Aorta (tissue), 5 donors: Measurements from ENCODE around the gene MAK. TPM values are rescaled to one million over a fixed set of nuclear protein-coding genes. Genes with fewer than 3 reads are reported as not detected.

Source experiments
- ATAC-seq: fragments of 200-7000 bp; cut with Tn5 transposase; one replicate; pipeline ENCODE4 v1.9.1; 2022; ENCODE audit warnings: moderate library complexity; ENCODE audit not compliant: low FRiP score
- DNase-seq, 2 donors: peaks; one replicate each; pipeline ENCODE4 v3.0.0-alpha.2; 2020
- H3K27ac ChIP-seq, 2 donors: one replicate each; pipeline ENCODE4 v1.5.1; 2013; ENCODE audit warnings: low read length in 2 of 2, mild to moderate bottlenecking in 2 of 2, moderate library complexity in 2 of 2, control low read depth in 1 of 2, inconsistent platforms in 1 of 2, low read depth in 1 of 2
- H3K27me3 ChIP-seq, 2 donors: one replicate each; pipeline ENCODE4 v1.6.1; 2013; ENCODE audit warnings: control low read depth in 1 of 2, low read length in 1 of 2, mild to moderate bottlenecking in 1 of 2, moderate library complexity in 1 of 2; ENCODE audit not compliant: insufficient read depth in 2 of 2, control insufficient read depth in 1 of 2
- H3K36me3 ChIP-seq, 2 donors: one replicate each; pipeline ENCODE4 v1.6.1; 2013; ENCODE audit warnings: control low read depth in 1 of 2, low read length in 1 of 2, mild to moderate bottlenecking in 1 of 2; ENCODE audit not compliant: insufficient read depth in 2 of 2, control insufficient read depth in 1 of 2
- H3K4me1 ChIP-seq, 2 donors: one replicate each; pipeline ENCODE4 v1.6.1; 2013; ENCODE audit warnings: low read length in 2 of 2, control low read depth in 1 of 2, mild to moderate bottlenecking in 1 of 2, moderate library complexity in 1 of 2; ENCODE audit not compliant: insufficient read depth in 2 of 2, control insufficient read depth in 1 of 2
- H3K4me3 ChIP-seq, 2 donors: one replicate each; pipeline ENCODE4 v1.5.1; 2013; ENCODE audit warnings: low read length in 2 of 2, control low read depth in 1 of 2, mild to moderate bottlenecking in 1 of 2
- H3K9me3 ChIP-seq: one replicate; pipeline ENCODE4 v1.6.1; 2013; ENCODE audit warnings: mild to moderate bottlenecking, low read length; ENCODE audit not compliant: control insufficient read depth
- WGBS, 2 donors: extraction: QIAGEN DNeasy Blood & Tissue Kit; methylation state at CpG; one replicate each; pipeline ENCODE4 v1.1.7; 2013; 5-methylcytosine and 5-hydroxymethylcytosine counted together
- intact Hi-C, 2 donors: fragments of 100-400 bp; cut with DNase I; formaldehyde crosslinking; loops; one replicate each; pipeline versions ENCODE4 v1.14.2 to v1.15.0; 2022
- polyA plus RNA-seq, 2 donors: library from polyadenylated mRNA; stranded (reverse); fragments of 200-250 nt; gene quantifications; one replicate each; pipeline ENCODE4 v1.2.3, GENCODE V29; 2013
- total RNA-seq, 2 donors: library from RNA; stranded (reverse); fragmentation: NEBNext Ultra II Directional; extraction: Animal tissue kit (Norgen Biotek cat#: 25700); gene quantifications; one replicate each; pipeline ENCODE4 v1.2.1, GENCODE V29; 2021
- donor health status: healthy with polysubstance abuse.
- donor health status: Bipolar disorder and iron deficiency.
- donor health status: DM: no; HTN: no; CAD: no.
- donor health status: DM: no; HTN: no; CAD: no.
- donor health status: DM: yes; HTN: yes; CAD: no.

The MAK gene
- total and polyA plus RNA-seq, 4 donors, result 0.03 to 0.63 (median 0.21) TPM

- no peaks in the 10 kb centered on the region for H3K4me1 ChIP-seq
- ATAC-seq, result no peak
- intact Hi-C loops, result loop anchor here in 1 of 2 donors (10.0 kb wide), 2 partner anchors 256 to 304 kb away; no protein-coding TSS in a partner anchor
- no peak overlapping the region for H3K4me3 ChIP-seq
- no peaks in the 10 kb centered on the region for H3K9me3 ChIP-seq
- 87 to 91% methylated on average over 6 of the region's 6 CpGs for WGBS, 2 donors
- no peak overlapping the region for H3K27ac ChIP-seq
- no peak for DNase-seq
- H3K27me3 ChIP-seq, result no peaks in the 10 kb centered on the region
- no peaks in the 10 kb centered on the region for H3K36me3 ChIP-seq
Observed at GRCh38 chr6:10809098-10809497, 29.2 kb downstream of the MAK start.

DNA sequence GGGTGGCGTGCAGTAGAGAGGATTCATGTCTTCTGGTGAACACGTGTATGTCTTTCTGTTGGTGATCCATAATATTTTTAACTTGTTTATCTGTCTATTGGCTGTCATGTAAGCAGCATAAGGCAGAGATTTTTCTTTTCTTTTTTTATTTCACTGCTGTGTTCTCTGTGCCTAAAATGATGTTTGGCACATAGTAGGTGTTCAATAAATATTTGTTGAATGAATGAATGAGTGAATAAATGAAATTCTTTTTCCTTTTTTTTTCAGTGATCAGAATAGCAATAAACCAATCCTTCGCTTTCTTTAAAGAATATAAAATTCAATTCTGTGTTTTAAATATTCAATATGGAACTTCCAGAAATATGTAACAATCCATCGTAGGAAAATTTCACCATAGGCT, 30.0 kb downstream of the MAK start:
- H3K9me3 ChIP-seq, result no peaks in the 10 kb centered on the region
- no peak overlapping the region for H3K4me3 ChIP-seq
- ATAC-seq, result no peak
- no peaks in the 10 kb centered on the region for H3K27me3 ChIP-seq
- intact Hi-C loops, result loop anchor here in 1 of 2 donors (10.0 kb wide), 2 partner anchors 256 to 304 kb away; no protein-coding TSS in a partner anchor
- WGBS, 2 donors, result 89 to 97% methylated on average over 4 of the region's 4 CpGs
- no peaks in the 10 kb centered on the region for H3K36me3 ChIP-seq
- no peaks in the 10 kb centered on the region for H3K4me1 ChIP-seq
- H3K27ac ChIP-seq, result no peak overlapping the region
- DNase-seq, result no peak

DNA sequence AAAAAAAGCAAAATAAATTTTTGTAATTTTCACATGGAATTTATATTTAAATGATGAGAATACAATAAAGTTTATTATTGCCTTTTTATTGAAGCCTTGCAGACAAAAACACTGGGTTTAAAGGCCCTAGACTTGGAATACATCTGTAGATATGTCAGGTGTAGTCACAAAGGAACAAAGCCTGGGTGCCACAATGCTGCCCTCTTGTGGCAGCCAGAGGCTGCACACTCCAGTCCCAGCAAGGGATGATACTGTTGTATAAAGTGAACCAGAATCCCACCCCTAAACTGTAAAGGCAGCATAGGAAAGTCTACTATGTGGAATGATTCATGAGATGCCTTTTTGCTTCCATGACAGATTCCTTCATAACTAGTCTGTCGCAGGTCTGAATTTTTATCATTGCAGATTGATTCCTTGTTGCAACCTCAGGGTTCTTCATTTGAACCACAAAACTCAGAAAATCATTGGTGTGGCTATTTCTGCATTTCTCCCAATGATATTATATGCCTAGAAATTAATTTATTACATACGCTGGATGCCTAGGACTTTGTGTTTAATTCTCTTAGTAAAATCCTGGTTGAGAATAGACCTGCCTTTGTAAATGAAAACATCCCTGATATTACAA, 37.0 kb downstream of the MAK start:
- Histone ChIP-seq H3K4me3 (no peak overlapping the region), H3K9me3 (no peaks in the 10 kb centered on the region), H3K27ac (no peak overlapping the region), H3K36me3 (no peaks in the 10 kb centered on the region), H3K4me1 (no peaks in the 10 kb centered on the region), H3K27me3 (no peaks in the 10 kb centered on the region)
- WGBS, 2 donors, result 40 to 45% methylated on average over 2 of the region's 2 CpGs
- peak in 1 of 2 donors; percentile 81 for DNase-seq
- intact Hi-C loops, result loop anchor here (2.0 to 10.0 kb wide), 3 partner anchors 263 to 321 kb away; no protein-coding TSS in a partner anchor
- peak; percentile 86 for ATAC-seq

DNA sequence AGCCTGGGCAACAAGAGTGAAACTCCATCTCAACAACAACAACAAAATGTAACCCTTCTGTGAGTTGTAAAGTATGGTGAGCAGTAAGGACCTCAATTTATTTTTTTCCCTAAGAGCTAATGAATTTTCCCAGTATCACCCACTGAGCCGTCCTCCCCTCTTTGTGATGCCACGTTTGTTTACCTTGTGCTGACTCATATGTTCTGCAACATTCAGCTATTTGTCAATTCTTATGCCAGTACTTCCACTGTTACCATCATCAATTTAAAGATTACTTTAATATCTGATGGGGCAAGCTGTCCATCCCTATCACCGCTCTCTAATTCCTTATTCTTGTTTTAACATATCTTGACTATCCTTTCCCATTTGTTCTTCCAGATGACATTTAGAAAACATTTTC, 37.5 kb downstream of the MAK start:
- DNase-seq (no peak), ATAC-seq (no peak)
- 60 to 76% methylated on average over 3 of the region's 3 CpGs for WGBS, 2 donors
- H3K36me3 ChIP-seq, result no peaks in the 10 kb centered on the region
- no peaks in the 10 kb centered on the region for H3K9me3 ChIP-seq
- no peaks in the 10 kb centered on the region for H3K4me1 ChIP-seq
- H3K27ac ChIP-seq, result no peak overlapping the region
- no peak overlapping the region for H3K4me3 ChIP-seq
- no peaks in the 10 kb centered on the region for H3K27me3 ChIP-seq
- intact Hi-C loops, result loop anchor here (2.0 to 10.0 kb wide), 3 partner anchors 264 to 320 kb away; no protein-coding TSS in a partner anchor

DNA sequence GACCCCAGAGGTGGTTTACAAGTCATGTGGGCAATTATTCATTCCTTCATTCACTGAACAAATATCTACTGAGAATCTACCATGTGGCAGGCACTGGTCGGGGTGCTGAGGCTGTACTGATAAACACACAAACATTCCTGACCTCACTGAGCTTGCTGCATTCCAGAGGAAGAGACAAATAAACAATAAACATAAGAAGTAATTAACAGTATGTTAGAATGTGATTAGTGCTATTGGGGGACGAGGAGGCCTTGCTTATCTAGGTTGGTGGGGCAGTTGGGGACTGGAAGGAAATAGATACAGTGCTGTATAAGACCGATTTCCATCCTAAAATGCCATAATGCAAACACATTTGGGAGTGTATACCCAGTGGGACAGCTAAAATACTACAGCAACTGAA, 44.1 kb downstream of the MAK start:
- H3K36me3 ChIP-seq, result no peaks in the 10 kb centered on the region
- H3K27ac ChIP-seq, result no peak overlapping the region
- no peak overlapping the region for H3K4me3 ChIP-seq
- intact Hi-C loops, result loop anchor here in 1 of 2 donors (10.0 kb wide), 1 partner anchor 319 kb away; no protein-coding TSS in a partner anchor
- DNase-seq, result no peak
- H3K27me3 ChIP-seq, result no peaks in the 10 kb centered on the region
- no peaks in the 10 kb centered on the region for H3K9me3 ChIP-seq
- 61 to 65% methylated on average over 3 of the region's 3 CpGs for WGBS, 2 donors
- no peaks in the 10 kb centered on the region for H3K4me1 ChIP-seq
- ATAC-seq, result no peak

DNA sequence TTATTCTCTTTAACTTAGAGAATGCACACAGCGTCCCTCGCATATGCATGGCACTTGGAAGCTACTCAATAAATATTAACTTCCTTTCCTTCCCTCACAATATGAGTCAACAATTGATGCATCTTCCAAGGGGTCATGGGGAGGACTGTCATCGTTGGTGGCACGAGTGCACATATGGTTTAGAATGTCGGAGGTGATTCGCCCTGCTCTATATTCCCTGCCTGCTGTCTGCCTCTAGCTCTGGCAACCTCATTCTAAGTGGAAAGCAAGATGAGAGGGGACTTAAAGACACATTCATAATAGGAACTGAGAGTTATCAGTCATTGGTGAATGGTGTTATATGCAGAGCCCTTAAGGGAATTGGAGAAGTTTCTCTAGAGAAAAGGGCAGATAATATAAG, 44.6 kb downstream of the MAK start:
- intact Hi-C loops, result loop anchor here in 1 of 2 donors (10.0 kb wide), 1 partner anchor 319 kb away; no protein-coding TSS in a partner anchor
- ATAC-seq (no peak), DNase-seq (no peak)
- no peak overlapping the region for H3K4me3 ChIP-seq
- 88 to 93% methylated on average over 6 of the region's 6 CpGs for WGBS, 2 donors
- no peak overlapping the region for H3K27ac ChIP-seq
- no peaks in the 10 kb centered on the region for H3K27me3 ChIP-seq
- H3K9me3 ChIP-seq, result no peaks in the 10 kb centered on the region
- H3K36me3 ChIP-seq, result no peaks in the 10 kb centered on the region
- H3K4me1 ChIP-seq, result no peaks in the 10 kb centered on the region

DNA sequence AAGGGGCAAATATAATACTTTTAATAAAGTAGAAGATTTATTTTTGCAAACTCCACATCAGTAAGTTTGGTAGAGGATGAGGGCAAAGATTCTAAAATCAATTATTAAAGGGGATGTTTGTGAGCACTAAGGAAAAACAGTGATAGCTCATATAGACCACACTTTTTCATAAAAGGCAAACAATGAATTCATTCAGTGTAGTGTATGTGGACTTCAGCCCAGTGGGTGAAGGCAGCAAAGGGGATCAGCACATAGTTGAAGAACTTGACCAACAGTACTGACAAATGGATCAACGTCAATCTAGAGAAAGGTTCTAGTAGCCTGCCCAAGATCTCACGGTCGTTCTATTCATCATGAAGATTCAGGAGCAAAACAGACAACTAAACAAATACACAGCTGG, 45.3 kb downstream of the MAK start:
- ATAC-seq, result no peak
- WGBS, 2 donors, result 88 to 90% methylated on average over 3 of the region's 3 CpGs
- Histone ChIP-seq H3K36me3 (no peaks in the 10 kb centered on the region), H3K27ac (no peak overlapping the region), H3K4me1 (no peaks in the 10 kb centered on the region), H3K9me3 (no peaks in the 10 kb centered on the region), H3K4me3 (no peak overlapping the region), H3K27me3 (no peaks in the 10 kb centered on the region)
- DNase-seq, result no peak
- intact Hi-C loops, result loop anchor here in 1 of 2 donors (10.0 kb wide), 1 partner anchor 318 kb away; no protein-coding TSS in a partner anchor

DNA sequence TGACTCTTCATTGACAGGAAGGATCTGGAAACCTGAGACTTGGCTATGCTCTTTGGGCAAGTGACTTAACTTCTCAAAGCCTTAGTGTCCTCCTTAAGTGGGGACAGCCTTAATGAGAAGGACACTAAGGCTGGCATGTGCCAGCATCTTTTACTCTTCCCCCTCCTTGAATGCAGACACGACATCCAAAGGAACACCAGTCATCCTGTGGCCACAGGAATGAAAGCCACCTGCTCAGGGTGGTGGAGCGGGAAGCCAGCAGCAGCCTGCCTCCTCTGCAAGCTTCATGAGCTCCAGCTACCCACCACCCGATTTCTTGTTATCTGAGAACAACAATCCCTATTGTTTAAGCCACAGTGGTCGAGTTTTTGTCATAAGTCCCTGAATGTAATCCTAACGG, 46.2 kb downstream of the MAK start:
- 89% methylated on average over 5 of the region's 5 CpGs for WGBS, 2 donors
- Histone ChIP-seq H3K9me3 (no peaks in the 10 kb centered on the region), H3K4me1 (no peaks in the 10 kb centered on the region), H3K4me3 (no peak overlapping the region), H3K27me3 (no peaks in the 10 kb centered on the region), H3K27ac (no peak overlapping the region), H3K36me3 (no peaks in the 10 kb centered on the region)
- intact Hi-C loops, result loop anchor here in 1 of 2 donors (10.0 kb wide), 1 partner anchor 317 kb away; no protein-coding TSS in a partner anchor
- ATAC-seq (no peak), DNase-seq (no peak)

DNA sequence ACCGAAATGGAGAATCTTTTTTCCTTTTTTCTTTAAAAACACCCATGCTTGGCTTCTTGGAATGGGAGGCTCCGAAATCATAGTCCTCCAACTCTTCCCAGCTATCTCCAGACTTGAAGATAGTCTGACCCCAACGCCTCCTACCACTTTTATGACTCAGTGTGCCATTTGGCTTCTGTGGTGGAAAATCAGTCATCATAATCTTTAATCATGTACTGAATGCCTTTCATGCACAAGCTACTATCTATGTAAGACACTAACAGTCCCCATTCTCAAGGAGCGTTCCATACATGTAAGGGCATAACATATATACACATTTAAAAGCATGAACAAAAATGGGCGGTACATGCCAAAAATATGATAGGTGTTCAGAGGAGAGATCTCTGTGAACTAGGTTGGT, 46.7 kb downstream of the MAK start:
- WGBS, 2 donors, result 96% methylated on average over 5 of the region's 5 CpGs
- Histone ChIP-seq H3K27me3 (no peaks in the 10 kb centered on the region), H3K9me3 (no peaks in the 10 kb centered on the region), H3K27ac (no peak overlapping the region), H3K4me3 (no peak overlapping the region), H3K4me1 (no peaks in the 10 kb centered on the region), H3K36me3 (no peaks in the 10 kb centered on the region)
- intact Hi-C loops, result loop anchor here in 1 of 2 donors (10.0 kb wide), 1 partner anchor 317 kb away; no protein-coding TSS in a partner anchor
- no peak for DNase-seq
- ATAC-seq, result no peak
